ENCODE data around the gene POLR2E. TPM values are rescaled to one million over a fixed set of nuclear protein-coding genes. Genes with fewer than 3 reads are reported as not detected.

Gene POLR2E
- polyA plus RNA-seq, 1 of the 3 experiments (the other 2 are of a cell fraction), result 283 TPM

DNA sequence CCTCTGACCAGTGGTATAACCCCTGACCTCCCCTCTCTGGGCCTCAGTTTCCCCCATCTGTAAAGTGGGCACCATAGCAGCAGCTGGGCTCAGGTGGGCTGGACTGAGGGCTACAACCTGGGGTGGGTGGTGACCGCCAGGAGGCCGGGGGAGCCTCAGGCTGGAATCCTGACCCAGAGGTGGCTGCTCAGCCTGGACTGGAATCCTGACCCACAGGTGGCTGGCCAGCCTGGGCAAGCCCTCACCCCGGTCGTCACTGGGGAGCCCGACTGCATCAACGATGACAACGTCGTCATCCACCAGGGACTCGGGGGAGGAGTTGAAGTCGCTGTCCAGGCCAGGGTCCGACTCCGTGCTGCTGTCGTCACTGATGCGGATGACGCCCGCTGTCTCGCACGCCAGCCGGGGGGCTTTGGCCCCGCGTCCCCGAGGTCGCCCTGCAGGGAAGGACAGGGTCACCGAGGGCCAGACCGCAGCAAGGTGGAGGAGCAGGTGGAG is 18.9 kb upstream of the POLR2E start:
- ChIA-PET CTCF (interaction anchor here (0.6 to 3.8 kb wide), 44 partner anchors 9 to 485 kb away, joined by 3 to 63 read pairs (median 7); partner anchors contain the start of genes ARHGAP45, ATP5F1D, GPX4 and POLR2E), POLR2A (interaction anchor here (0.9 to 2.0 kb wide), 2 partner anchors 10 to 80 kb away, joined by 9 to 15 read pairs; partner anchors contain the start of gene GPX4)
- H3K4me2 ChIP-seq, result no peak overlapping the region
- H2AFZ ChIP-seq (ENCODE audit: low read depth), result no peak overlapping the region
- H3K27ac ChIP-seq (ENCODE audit: low read depth in 2 of 2, low read length in 1 of 2), result peak overlapping the region; percentile 32 to 79; a peak in 2 of 4 replicates
- H3K9me2 ChIP-seq, result no peaks in the 10 kb centered on the region
- no CpG with 5 or more reads among the region's 25 CpGs for WGBS (ENCODE audit: low lambda C conversion rate)
- no peaks in the 10 kb centered on the region for H4K20me1 ChIP-seq (ENCODE audit: insufficient read depth)
- H3F3A ChIP-seq (replicated peaks; ENCODE audit: insufficient read depth), result peaks cover 4% of the 10 kb centered on the region
- peaks cover 0 to 28% of the 10 kb centered on the region in 2 experiments for H3K36me3 ChIP-seq (replicated peaks in 1 of 2; ENCODE audit: control insufficient read depth in 1 of 2, insufficient read depth in 2 of 2, low read length in 1 of 2)
- TF ChIP-seq ELF1 (IDR thresholded peaks at IDR 0.05) (no peak), SMC3 (IDR thresholded peaks at IDR 0.05; ENCODE audit: low read depth, low read length) (no peak), GABPA (IDR thresholded peaks at IDR 0.05; ENCODE audit: low read depth) (no peak), RFX5 (IDR thresholded peaks at IDR 0.05; ENCODE audit: low read length) (no peak), MEF2A (IDR thresholded peaks at IDR 0.05; ENCODE audit: borderline replicate concordance, low read depth) (no peak), NRF1 (IDR thresholded peaks at IDR 0.05; ENCODE audit: low read depth, low read length) (no peak), GATA2 (CRISPR knock-in tag; IDR thresholded peaks at IDR 0.05) (no peak), RCOR1 (IDR thresholded peaks at IDR 0.05; ENCODE audit: low read length) (no peak), RAD21 (IDR thresholded peaks at IDR 0.05; ENCODE audit: low read length) (no peak)
- TF ChIP-seq, protein P1, sequence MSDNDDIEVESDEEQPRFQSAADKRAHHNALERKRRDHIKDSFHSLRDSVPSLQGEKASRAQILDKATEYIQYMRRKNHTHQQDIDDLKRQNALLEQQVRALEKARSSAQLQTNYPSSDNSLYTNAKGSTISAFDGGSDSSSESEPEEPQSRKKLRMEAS (IDR thresholded peaks at IDR 0.05; ENCODE audit: low read depth), result no peak
- TF ChIP-seq, protein P2, sequence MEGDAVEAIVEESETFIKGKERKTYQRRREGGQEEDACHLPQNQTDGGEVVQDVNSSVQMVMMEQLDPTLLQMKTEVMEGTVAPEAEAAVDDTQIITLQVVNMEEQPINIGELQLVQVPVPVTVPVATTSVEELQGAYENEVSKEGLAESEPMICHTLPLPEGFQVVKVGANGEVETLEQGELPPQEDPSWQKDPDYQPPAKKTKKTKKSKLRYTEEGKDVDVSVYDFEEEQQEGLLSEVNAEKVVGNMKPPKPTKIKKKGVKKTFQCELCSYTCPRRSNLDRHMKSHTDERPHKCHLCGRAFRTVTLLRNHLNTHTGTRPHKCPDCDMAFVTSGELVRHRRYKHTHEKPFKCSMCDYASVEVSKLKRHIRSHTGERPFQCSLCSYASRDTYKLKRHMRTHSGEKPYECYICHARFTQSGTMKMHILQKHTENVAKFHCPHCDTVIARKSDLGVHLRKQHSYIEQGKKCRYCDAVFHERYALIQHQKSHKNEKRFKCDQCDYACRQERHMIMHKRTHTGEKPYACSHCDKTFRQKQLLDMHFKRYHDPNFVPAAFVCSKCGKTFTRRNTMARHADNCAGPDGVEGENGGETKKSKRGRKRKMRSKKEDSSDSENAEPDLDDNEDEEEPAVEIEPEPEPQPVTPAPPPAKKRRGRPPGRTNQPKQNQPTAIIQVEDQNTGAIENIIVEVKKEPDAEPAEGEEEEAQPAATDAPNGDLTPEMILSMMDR (IDR thresholded peaks at IDR 0.05), result no peak
- TF ChIP-seq, protein P3, sequence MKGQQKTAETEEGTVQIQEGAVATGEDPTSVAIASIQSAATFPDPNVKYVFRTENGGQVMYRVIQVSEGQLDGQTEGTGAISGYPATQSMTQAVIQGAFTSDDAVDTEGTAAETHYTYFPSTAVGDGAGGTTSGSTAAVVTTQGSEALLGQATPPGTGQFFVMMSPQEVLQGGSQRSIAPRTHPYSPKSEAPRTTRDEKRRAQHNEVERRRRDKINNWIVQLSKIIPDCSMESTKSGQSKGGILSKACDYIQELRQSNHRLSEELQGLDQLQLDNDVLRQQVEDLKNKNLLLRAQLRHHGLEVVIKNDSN (IDR thresholded peaks at IDR 0.05; ENCODE audit: borderline replicate concordance, low read depth), result no peak
- TF ChIP-seq, protein P4, sequence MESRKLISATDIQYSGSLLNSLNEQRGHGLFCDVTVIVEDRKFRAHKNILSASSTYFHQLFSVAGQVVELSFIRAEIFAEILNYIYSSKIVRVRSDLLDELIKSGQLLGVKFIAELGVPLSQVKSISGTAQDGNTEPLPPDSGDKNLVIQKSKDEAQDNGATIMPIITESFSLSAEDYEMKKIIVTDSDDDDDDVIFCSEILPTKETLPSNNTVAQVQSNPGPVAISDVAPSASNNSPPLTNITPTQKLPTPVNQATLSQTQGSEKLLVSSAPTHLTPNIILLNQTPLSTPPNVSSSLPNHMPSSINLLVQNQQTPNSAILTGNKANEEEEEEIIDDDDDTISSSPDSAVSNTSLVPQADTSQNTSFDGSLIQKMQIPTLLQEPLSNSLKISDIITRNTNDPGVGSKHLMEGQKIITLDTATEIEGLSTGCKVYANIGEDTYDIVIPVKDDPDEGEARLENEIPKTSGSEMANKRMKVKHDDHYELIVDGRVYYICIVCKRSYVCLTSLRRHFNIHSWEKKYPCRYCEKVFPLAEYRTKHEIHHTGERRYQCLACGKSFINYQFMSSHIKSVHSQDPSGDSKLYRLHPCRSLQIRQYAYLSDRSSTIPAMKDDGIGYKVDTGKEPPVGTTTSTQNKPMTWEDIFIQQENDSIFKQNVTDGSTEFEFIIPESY (IDR thresholded peaks at IDR 0.05; ENCODE audit: borderline replicate concordance, low read depth), result no peak
- H3K9ac ChIP-seq, result no peak overlapping the region
- H3K27me3 ChIP-seq (ENCODE audit: insufficient read depth), result no peaks in the 10 kb centered on the region
- no peaks in the 10 kb centered on the region for H3K9me3 ChIP-seq
- H3K4me3 ChIP-seq (ENCODE audit: low read depth in 2 of 2, low read length in 1 of 2), result no peak overlapping the region
- H3K79me2 ChIP-seq (ENCODE audit: insufficient read depth), result no peaks in the 10 kb centered on the region
- DNase-seq, result no peak
- peaks cover 5 to 7% of the 10 kb centered on the region in 2 experiments; a peak in 2 of 4 replicates for H3K4me1 ChIP-seq (ENCODE audit: control insufficient read depth in 1 of 2, insufficient read depth in 2 of 2, low read depth in 1 of 2, low read length in 1 of 2)
